Endothelial cell of umbilical vein (primary cell): ENCODE results near the gene PARD3B. TPM values are rescaled to one million over a fixed set of nuclear protein-coding genes. Genes with fewer than 3 reads are reported as not detected.

ENCODE experiments used
- BruUV-seq: library from RNA; stranded (reverse); fragments of 400-500 nt; replicated peaks from 2 replicates; lab custom pipeline; 2021; lab: Mats Ljungman, UMichigan
- CTCF ChIA-PET: fragments of 300-600, 350-600 bp; sonication (Branson Sonifier 250); formaldehyde crosslinking; loops from one replicate; lab custom pipeline; 2021; ENCODE audit warnings: antibody characterized with exemption, inconsistent platforms; lab: Charles Lee
- POLR2A ChIA-PET: fragments of 300-600, 350-600 bp; sonication (Branson Sonifier 250); formaldehyde crosslinking; loops from one replicate; lab custom pipeline; 2021; ENCODE audit warnings: antibody characterized with exemption, inconsistent platforms; lab: Charles Lee
- DNase-seq: peaks from one replicate; pipeline ENCODE4 v3.0.0-alpha.2; 2011; ENCODE audit warnings: low read depth, low spot score
- FAIRE-seq: peaks from 2 replicates; lab custom pipeline; 2011; peaks lifted over from hg19 to GRCh38; lab: Jason Lieb, UNC
- H2AFZ ChIP-seq: 2 replicates; pipeline ENCODE4 v1.6.0; 2012; ENCODE audit warnings: low read depth, low read length, control low read depth, inconsistent platforms
- H3K27ac ChIP-seq: 2 replicates; pipeline ENCODE4 v1.5.1; 2011; ENCODE audit warnings: low read depth, mild to moderate bottlenecking, control low read depth, low read length, moderate library complexity; ENCODE audit not compliant: insufficient read depth
- H3K27me3 ChIP-seq, 2 experiments: 2 replicates each; pipeline versions ENCODE4 v1.6.0 to v1.6.1; 2011; ENCODE audit warnings: low read length in 2 of 2, mixed read lengths in 1 of 2; ENCODE audit not compliant: control insufficient read depth in 2 of 2, insufficient read depth in 2 of 2
- H3K36me3 ChIP-seq, 2 experiments: 2 replicates in 1 of 2; 3 replicates in 1 of 2; pipeline ENCODE4 v1.5.1; 2011; ENCODE audit warnings: low read length in 2 of 2, mild to moderate bottlenecking in 1 of 2, moderate library complexity in 1 of 2; ENCODE audit not compliant: control insufficient read depth in 2 of 2, insufficient read depth in 2 of 2; ENCODE audit errors: extremely low read depth in 1 of 2
- H3K4me1 ChIP-seq: 3 replicates; pipeline ENCODE4 v1.5.1; 2011; ENCODE audit warnings: mild to moderate bottlenecking, low read length; ENCODE audit not compliant: control insufficient read depth, insufficient read depth; ENCODE audit errors: extremely low read depth
- H3K4me2 ChIP-seq: 2 replicates; pipeline ENCODE4 v1.6.1; 2011; ENCODE audit warnings: low read length, control low read depth, mixed read lengths; ENCODE audit not compliant: insufficient read depth
- H3K4me3 ChIP-seq, 3 experiments: fragments of 200-600 bp in 1 of 3; sonication (generic), shearing (Covaris generic) in 1 of 3; replicated peaks in 1 of 3; 2 replicates each; pipeline ENCODE4 v1.5.1; 2011 to 2016; ENCODE audit warnings: control low read depth in 3 of 3, low read length in 3 of 3, mild to moderate bottlenecking in 2 of 3, inconsistent platforms in 1 of 3, low read depth in 1 of 3, moderate library complexity in 1 of 3; ENCODE audit not compliant: insufficient read depth in 1 of 3
- H3K79me2 ChIP-seq: 2 replicates; pipeline ENCODE4 v1.6.0; 2012; ENCODE audit warnings: low read length, inconsistent platforms; ENCODE audit not compliant: control insufficient read depth, insufficient read depth
- H3K9ac ChIP-seq: replicated peaks from 2 replicates; pipeline ENCODE3; 2011; ENCODE audit warnings: low read length, control low read depth; ENCODE audit not compliant: insufficient read depth; ENCODE audit errors: extremely low read depth
- H3K9me1 ChIP-seq: replicated peaks from 3 replicates; pipeline ENCODE4 v1.6.0; 2011; ENCODE audit warnings: mild to moderate bottlenecking, low read length; ENCODE audit not compliant: control insufficient read depth, insufficient read depth; ENCODE audit errors: extremely low read depth
- H3K9me3 ChIP-seq: replicated peaks from 2 replicates; pipeline ENCODE4 v1.5.1; 2012; ENCODE audit warnings: low read length, inconsistent platforms; ENCODE audit not compliant: control insufficient read depth, insufficient read depth
- H4K20me1 ChIP-seq: replicated peaks from 2 replicates; pipeline ENCODE3; 2011; ENCODE audit warnings: mild to moderate bottlenecking, low read length; ENCODE audit not compliant: control insufficient read depth, insufficient read depth; ENCODE audit errors: extremely low read depth
- EZH2 ChIP-seq: IDR thresholded peaks from 2 replicates; pipeline ENCODE4 v1.6.1; 2012; ENCODE audit warnings: borderline replicate concordance, low read depth, mild to moderate bottlenecking, moderate library complexity, low read length, inconsistent platforms; ENCODE audit not compliant: severe bottlenecking
- GATA2 ChIP-seq: IDR thresholded peaks from 2 replicates; pipeline ENCODE4 v1.7.0; 2011; ENCODE audit warnings: low read depth, mild to moderate bottlenecking, moderate library complexity, mixed read lengths, low read length; ENCODE audit not compliant: insufficient read length, insufficient read depth
- JUN ChIP-seq: IDR thresholded peaks from 2 replicates; pipeline ENCODE4 v1.6.1; 2011; ENCODE audit warnings: borderline replicate concordance, low read depth; ENCODE audit not compliant: insufficient read length, insufficient read depth
- MYC ChIP-seq: IDR thresholded peaks from one replicate; pipeline ENCODE4 v1.6.1; 2011; ENCODE audit warnings: mild to moderate bottlenecking, low read depth, low read length
- POLR2AphosphoS5 ChIP-seq: IDR thresholded peaks from 2 replicates; pipeline ENCODE4 v1.6.1; 2012; ENCODE audit warnings: low read depth, mild to moderate bottlenecking, control low read depth, low read length, moderate library complexity; ENCODE audit not compliant: insufficient read depth
- dilution Hi-C: fragments of 300-500 bp; cut with MboI; formaldehyde crosslinking; loops from one replicate; pipeline ENCODE4 v1.15.0; 2019; ENCODE audit warnings: low sequenced_read_pairs; ENCODE audit not compliant: extremely low pct_ligation_motif_present
- intact Hi-C: fragments of 100-400 bp; cut with micrococcal nuclease; formaldehyde crosslinking; loops from one replicate; pipeline ENCODE4 v1.10.0; 2022
- polyA plus RNA-seq, 4 experiments: library from polyadenylated mRNA; depleted of rRNA in 3 of 4; stranded (reverse) in 3 of 4; unstranded in 1 of 4; fragments of >200 nt; gene quantifications; 2 replicates each; pipeline versions ENCODE4 v1.2.1 to v1.2.3, GENCODE V29; 2011 to 2012; ENCODE audit warnings: missing spikeins in 1 of 4
- total RNA-seq: library from RNA; stranded (reverse); gene quantifications from 2 replicates; pipeline ENCODE4 v1.2.3, GENCODE V29; 2021
- TF ChIP-seq, protein P1 (sequence below), 2 donors: IDR thresholded peaks; 1 replicate in 1 of 2; 2 replicates in 1 of 2; pipeline ENCODE4 v1.5.1; 2011; ENCODE audit warnings: low read length in 2 of 2, mild to moderate bottlenecking in 2 of 2, moderate library complexity in 2 of 2, control low read depth in 1 of 2, inconsistent platforms in 1 of 2, low read depth in 1 of 2; ENCODE audit not compliant: insufficient read depth in 1 of 2; ENCODE audit errors: extremely low read depth in 1 of 2

Gene PARD3B
- total and polyA plus RNA-seq, 2 donors (not counting 3 experiments of a cell fraction or from before 2014, with no cell fraction given) = 2.2 to 30.9 TPM

DNA sequence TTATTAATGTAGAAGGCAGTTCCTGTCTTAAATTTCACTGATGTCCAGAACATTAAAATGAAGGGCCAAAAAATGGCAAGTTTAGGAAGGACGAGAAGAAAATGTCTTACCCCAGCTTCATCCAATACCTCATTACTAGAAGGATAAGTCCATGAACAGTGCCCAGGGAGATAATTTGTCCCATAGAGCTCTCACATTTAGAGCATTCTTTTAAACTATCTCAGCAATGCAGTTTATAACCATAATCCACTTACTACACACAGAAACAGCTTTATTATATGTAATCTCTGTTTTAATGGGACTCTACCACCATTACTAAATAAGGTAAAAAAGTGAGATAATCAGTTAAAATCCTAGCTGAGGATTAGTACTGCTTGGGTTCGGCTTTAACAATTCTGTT lies 142.5 kb downstream of the PARD3B start:
- dilution Hi-C loops = no loop called here
- H3K9me1 ChIP-seq = no peaks in the 10 kb centered on the region
- no peak overlapping the region for H2AFZ ChIP-seq
- H3K79me2 ChIP-seq = no peaks in the 10 kb centered on the region
- no peak overlapping the region for H3K4me2 ChIP-seq
- no TSS peak for BruUV-seq
- no peak for TF ChIP-seq GATA2
- TF ChIP-seq EZH2 = no peak
- TF ChIP-seq, protein P1, sequence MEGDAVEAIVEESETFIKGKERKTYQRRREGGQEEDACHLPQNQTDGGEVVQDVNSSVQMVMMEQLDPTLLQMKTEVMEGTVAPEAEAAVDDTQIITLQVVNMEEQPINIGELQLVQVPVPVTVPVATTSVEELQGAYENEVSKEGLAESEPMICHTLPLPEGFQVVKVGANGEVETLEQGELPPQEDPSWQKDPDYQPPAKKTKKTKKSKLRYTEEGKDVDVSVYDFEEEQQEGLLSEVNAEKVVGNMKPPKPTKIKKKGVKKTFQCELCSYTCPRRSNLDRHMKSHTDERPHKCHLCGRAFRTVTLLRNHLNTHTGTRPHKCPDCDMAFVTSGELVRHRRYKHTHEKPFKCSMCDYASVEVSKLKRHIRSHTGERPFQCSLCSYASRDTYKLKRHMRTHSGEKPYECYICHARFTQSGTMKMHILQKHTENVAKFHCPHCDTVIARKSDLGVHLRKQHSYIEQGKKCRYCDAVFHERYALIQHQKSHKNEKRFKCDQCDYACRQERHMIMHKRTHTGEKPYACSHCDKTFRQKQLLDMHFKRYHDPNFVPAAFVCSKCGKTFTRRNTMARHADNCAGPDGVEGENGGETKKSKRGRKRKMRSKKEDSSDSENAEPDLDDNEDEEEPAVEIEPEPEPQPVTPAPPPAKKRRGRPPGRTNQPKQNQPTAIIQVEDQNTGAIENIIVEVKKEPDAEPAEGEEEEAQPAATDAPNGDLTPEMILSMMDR (IDR thresholded peaks at IDR 0.05; ENCODE audit: extremely low read depth in 1 of 2, insufficient read depth in 1 of 2, low read depth in 1 of 2, low read length in 2 of 2) = no peak
- TF ChIP-seq POLR2AphosphoS5 = no peak
- TF ChIP-seq JUN = no peak
- TF ChIP-seq MYC = no peak
- H3K4me1 ChIP-seq = peaks cover 14% of the 10 kb centered on the region
- H3K9me3 ChIP-seq = no peaks in the 10 kb centered on the region
- H3K9ac ChIP-seq = no peak overlapping the region
- ChIA-PET POLR2A (no interaction called here), CTCF (interaction anchor here (0.7 to 1.4 kb wide), 7 partner anchors 9 to 366 kb away, joined by 3 to 4 read pairs (median 3); no protein-coding TSS in a partner anchor)
- H3K36me3 ChIP-seq = no peaks in the 10 kb centered on the region
- H3K27me3 ChIP-seq = no peaks in the 10 kb centered on the region
- H3K4me3 ChIP-seq = no peak overlapping the region
- FAIRE-seq = no peak
- no peaks in the 10 kb centered on the region for H4K20me1 ChIP-seq
- H3K27ac ChIP-seq = no peak overlapping the region
- DNase-seq = no peak
- intact Hi-C loops = no loop called here
